Activated T-helper 17 cell treated with anti-CD3 and anti-CD28 coated beads, Interleukin-2, amount 50 U/mL, for 72 hours (primary cell): ENCODE measurements around the gene TBC1D9. TPM values are rescaled to one million over a fixed set of nuclear protein-coding genes. Genes with fewer than 3 reads are reported as not detected.

Experiments
- ATAC-seq: fragments of 150-1000 bp; cut with Tn5 transposase; replicated peaks from 2 replicates; pipeline ENCODE4 v1.10.0; 2021; ENCODE audit warnings: mild to moderate bottlenecking, moderate library complexity
- H3K27ac Mint-ChIP-seq: one replicate; pipeline ENCODE4 v1.8.0; 2022; ENCODE audit warnings: mixed read lengths
- H3K27me3 Mint-ChIP-seq: one replicate; pipeline ENCODE4 v1.8.0; 2022; ENCODE audit warnings: mixed read lengths
- H3K36me3 Mint-ChIP-seq: one replicate; pipeline ENCODE4 v1.8.0; 2022; ENCODE audit warnings: low read depth, mild to moderate bottlenecking, mixed read lengths
- H3K4me1 Mint-ChIP-seq: one replicate; pipeline ENCODE4 v1.8.0; 2022; ENCODE audit warnings: mixed read lengths
- H3K4me3 Mint-ChIP-seq: one replicate; pipeline ENCODE4 v1.8.0; 2022; ENCODE audit warnings: mild to moderate bottlenecking, mixed read lengths
- H3K9me3 Mint-ChIP-seq: one replicate; pipeline ENCODE4 v1.8.0; 2022; ENCODE audit warnings: mixed read lengths
- total RNA-seq, 2 donors: library from RNA; stranded (reverse); gene quantifications; one replicate each; pipeline ENCODE4 v1.2.3, GENCODE V29; 2022

Gene TBC1D9
- total RNA-seq, 2 donors from 2014 or later = 0.05 TPM; not detected in 1

- H3K4me3 Mint-ChIP-seq = no peak overlapping the region
- ATAC-seq = no peak
- H3K9me3 Mint-ChIP-seq = peaks cover under 1% of the 10 kb centered on the region
Observed at GRCh38 chr4:140742838-140743193, 13.4 kb downstream of the TBC1D9 start.

GRCh38 chr4:140740906-140741670, 15.1 kb downstream of the TBC1D9 start:
- Mint-ChIP-seq H3K4me3 (no peak overlapping the region), H3K27me3 (peaks cover 40% of the 10 kb centered on the region)

More at GRCh38 chr4:140742838-140743193, 13.4 kb downstream of the TBC1D9 start:
- Mint-ChIP-seq H3K36me3 (no peaks in the 10 kb centered on the region), H3K27ac (no peak overlapping the region), H3K4me1 (no peaks in the 10 kb centered on the region), H3K27me3 (peaks cover 39% of the 10 kb centered on the region)

GRCh38 chr4:140740422-140740821, 15.8 kb downstream of the TBC1D9 start:
- H3K27ac Mint-ChIP-seq = no peak overlapping the region
- H3K4me3 Mint-ChIP-seq = no peak overlapping the region
- H3K36me3 Mint-ChIP-seq = no peaks in the 10 kb centered on the region
- H3K4me1 Mint-ChIP-seq = no peaks in the 10 kb centered on the region
- peaks cover 45% of the 10 kb centered on the region for H3K27me3 Mint-ChIP-seq
- H3K9me3 Mint-ChIP-seq = no peaks in the 10 kb centered on the region
- no peak for ATAC-seq

More at GRCh38 chr4:140740906-140741670, 15.1 kb downstream of the TBC1D9 start:
- Mint-ChIP-seq H3K9me3 (no peaks in the 10 kb centered on the region), H3K4me1 (no peaks in the 10 kb centered on the region), H3K36me3 (no peaks in the 10 kb centered on the region), H3K27ac (no peak overlapping the region)
- ATAC-seq = no peak

GRCh38 chr4:140739971-140740370, 16.2 kb downstream of the TBC1D9 start:
- Mint-ChIP-seq H3K36me3 (no peaks in the 10 kb centered on the region), H3K4me3 (no peak overlapping the region), H3K27ac (no peak overlapping the region), H3K27me3 (peaks cover 43% of the 10 kb centered on the region), H3K4me1 (no peaks in the 10 kb centered on the region), H3K9me3 (no peaks in the 10 kb centered on the region)
- no peak for ATAC-seq

- Mint-ChIP-seq H3K27me3 (peaks cover 40% of the 10 kb centered on the region), H3K4me3 (no peak overlapping the region), H3K27ac (no peak overlapping the region), H3K4me1 (no peaks in the 10 kb centered on the region), H3K36me3 (no peaks in the 10 kb centered on the region), H3K9me3 (no peaks in the 10 kb centered on the region)
- ATAC-seq = no peak
Observed at GRCh38 chr4:140738139-140738538, 18.0 kb downstream of the TBC1D9 start.

- Mint-ChIP-seq H3K27me3 (peaks cover 33% of the 10 kb centered on the region), H3K4me3 (no peak overlapping the region), H3K9me3 (no peaks in the 10 kb centered on the region), H3K27ac (no peak overlapping the region), H3K4me1 (no peaks in the 10 kb centered on the region), H3K36me3 (no peaks in the 10 kb centered on the region)
- no peak for ATAC-seq
Observed at GRCh38 chr4:140736669-140737343, 19.4 kb downstream of the TBC1D9 start.

- no peaks in the 10 kb centered on the region for H3K9me3 Mint-ChIP-seq
- H3K4me3 Mint-ChIP-seq = no peak overlapping the region
- no peaks in the 10 kb centered on the region for H3K4me1 Mint-ChIP-seq
- H3K27ac Mint-ChIP-seq = no peak overlapping the region
- H3K36me3 Mint-ChIP-seq = no peaks in the 10 kb centered on the region
- ATAC-seq = no peak
- peaks cover 28% of the 10 kb centered on the region for H3K27me3 Mint-ChIP-seq
Observed at GRCh38 chr4:140735779-140736391, 20.3 kb downstream of the TBC1D9 start.

- Mint-ChIP-seq H3K27ac (no peak overlapping the region), H3K27me3 (peaks cover 23% of the 10 kb centered on the region), H3K36me3 (no peaks in the 10 kb centered on the region), H3K9me3 (no peaks in the 10 kb centered on the region), H3K4me3 (no peak overlapping the region), H3K4me1 (no peaks in the 10 kb centered on the region)
- no peak for ATAC-seq
Observed at GRCh38 chr4:140735317-140735716, 20.9 kb downstream of the TBC1D9 start.

GRCh38 chr4:140732780-140733179, 23.4 kb downstream of the TBC1D9 start:
- no peaks in the 10 kb centered on the region for H3K9me3 Mint-ChIP-seq
- H3K27me3 Mint-ChIP-seq = peaks cover 14% of the 10 kb centered on the region
- no peaks in the 10 kb centered on the region for H3K36me3 Mint-ChIP-seq
- no peak overlapping the region for H3K27ac Mint-ChIP-seq
- H3K4me3 Mint-ChIP-seq = no peak overlapping the region
- H3K4me1 Mint-ChIP-seq = no peaks in the 10 kb centered on the region
- no peak for ATAC-seq

GRCh38 chr4:140729344-140730049, 26.7 kb downstream of the TBC1D9 start:
- no peak overlapping the region for H3K27ac Mint-ChIP-seq
- no peaks in the 10 kb centered on the region for H3K9me3 Mint-ChIP-seq
- H3K36me3 Mint-ChIP-seq = no peaks in the 10 kb centered on the region
- H3K27me3 Mint-ChIP-seq = peaks cover 7% of the 10 kb centered on the region
- ATAC-seq = no peak
- H3K4me1 Mint-ChIP-seq = no peaks in the 10 kb centered on the region
- no peak overlapping the region for H3K4me3 Mint-ChIP-seq

- H3K4me3 Mint-ChIP-seq = no peak overlapping the region
- no peak overlapping the region for H3K27ac Mint-ChIP-seq
- no peak for ATAC-seq
- no peaks in the 10 kb centered on the region for H3K36me3 Mint-ChIP-seq
- H3K4me1 Mint-ChIP-seq = no peaks in the 10 kb centered on the region
- H3K9me3 Mint-ChIP-seq = no peaks in the 10 kb centered on the region
- H3K27me3 Mint-ChIP-seq = peaks cover 3% of the 10 kb centered on the region
Observed at GRCh38 chr4:140726776-140727500, 29.2 kb downstream of the TBC1D9 start.

GRCh38 chr4:140725556-140725955, 30.6 kb downstream of the TBC1D9 start:
- ATAC-seq = no peak
- Mint-ChIP-seq H3K4me3 (no peak overlapping the region), H3K4me1 (no peaks in the 10 kb centered on the region), H3K9me3 (no peaks in the 10 kb centered on the region), H3K27me3 (peaks cover 3% of the 10 kb centered on the region), H3K36me3 (no peaks in the 10 kb centered on the region), H3K27ac (no peak overlapping the region)

GRCh38 chr4:140724760-140725159, 31.4 kb downstream of the TBC1D9 start:
- H3K4me3 Mint-ChIP-seq = no peak overlapping the region
- H3K4me1 Mint-ChIP-seq = peaks cover 4% of the 10 kb centered on the region
- no peaks in the 10 kb centered on the region for H3K36me3 Mint-ChIP-seq
- no peak for ATAC-seq
- no peak overlapping the region for H3K27ac Mint-ChIP-seq
- H3K9me3 Mint-ChIP-seq = no peaks in the 10 kb centered on the region
- H3K27me3 Mint-ChIP-seq = peaks cover 3% of the 10 kb centered on the region
